Aorta (tissue), 5 donors: ENCODE results near the gene MITF. TPM values are rescaled to one million over a fixed set of nuclear protein-coding genes. Genes with fewer than 3 reads are reported as not detected.

ENCODE experiments used
- ATAC-seq: fragments of 200-7000 bp; cut with Tn5 transposase; one replicate; pipeline ENCODE4 v1.9.1; 2022; ENCODE audit warnings: moderate library complexity; ENCODE audit not compliant: low FRiP score
- DNase-seq, 2 donors: peaks; one replicate each; pipeline ENCODE4 v3.0.0-alpha.2; 2020
- H3K27ac ChIP-seq, 2 donors: one replicate each; pipeline ENCODE4 v1.5.1; 2013; ENCODE audit warnings: low read length in 2 of 2, mild to moderate bottlenecking in 2 of 2, moderate library complexity in 2 of 2, control low read depth in 1 of 2, inconsistent platforms in 1 of 2, low read depth in 1 of 2
- H3K27me3 ChIP-seq, 2 donors: one replicate each; pipeline ENCODE4 v1.6.1; 2013; ENCODE audit warnings: control low read depth in 1 of 2, low read length in 1 of 2, mild to moderate bottlenecking in 1 of 2, moderate library complexity in 1 of 2; ENCODE audit not compliant: insufficient read depth in 2 of 2, control insufficient read depth in 1 of 2
- H3K36me3 ChIP-seq, 2 donors: one replicate each; pipeline ENCODE4 v1.6.1; 2013; ENCODE audit warnings: control low read depth in 1 of 2, low read length in 1 of 2, mild to moderate bottlenecking in 1 of 2; ENCODE audit not compliant: insufficient read depth in 2 of 2, control insufficient read depth in 1 of 2
- H3K4me1 ChIP-seq, 2 donors: one replicate each; pipeline ENCODE4 v1.6.1; 2013; ENCODE audit warnings: low read length in 2 of 2, control low read depth in 1 of 2, mild to moderate bottlenecking in 1 of 2, moderate library complexity in 1 of 2; ENCODE audit not compliant: insufficient read depth in 2 of 2, control insufficient read depth in 1 of 2
- H3K4me3 ChIP-seq, 2 donors: one replicate each; pipeline ENCODE4 v1.5.1; 2013; ENCODE audit warnings: low read length in 2 of 2, control low read depth in 1 of 2, mild to moderate bottlenecking in 1 of 2
- H3K9me3 ChIP-seq: one replicate; pipeline ENCODE4 v1.6.1; 2013; ENCODE audit warnings: mild to moderate bottlenecking, low read length; ENCODE audit not compliant: control insufficient read depth
- WGBS, 2 donors: extraction: QIAGEN DNeasy Blood & Tissue Kit; methylation state at CpG; one replicate each; pipeline ENCODE4 v1.1.7; 2013; 5-methylcytosine and 5-hydroxymethylcytosine counted together
- intact Hi-C, 2 donors: fragments of 100-400 bp; cut with DNase I; formaldehyde crosslinking; loops; one replicate each; pipeline versions ENCODE4 v1.14.2 to v1.15.0; 2022
- polyA plus RNA-seq, 2 donors: library from polyadenylated mRNA; stranded (reverse); fragments of 200-250 nt; gene quantifications; one replicate each; pipeline ENCODE4 v1.2.3, GENCODE V29; 2013
- total RNA-seq, 2 donors: library from RNA; stranded (reverse); fragmentation: NEBNext Ultra II Directional; extraction: Animal tissue kit (Norgen Biotek cat#: 25700); gene quantifications; one replicate each; pipeline ENCODE4 v1.2.1, GENCODE V29; 2021
- donor health status: healthy with polysubstance abuse.
- donor health status: Bipolar disorder and iron deficiency.
- donor health status: DM: no; HTN: no; CAD: no.
- donor health status: DM: no; HTN: no; CAD: no.
- donor health status: DM: yes; HTN: yes; CAD: no.

The MITF gene
- total and polyA plus RNA-seq, 4 donors, result 4.1 to 30.5 (median 17.4) TPM

DNA sequence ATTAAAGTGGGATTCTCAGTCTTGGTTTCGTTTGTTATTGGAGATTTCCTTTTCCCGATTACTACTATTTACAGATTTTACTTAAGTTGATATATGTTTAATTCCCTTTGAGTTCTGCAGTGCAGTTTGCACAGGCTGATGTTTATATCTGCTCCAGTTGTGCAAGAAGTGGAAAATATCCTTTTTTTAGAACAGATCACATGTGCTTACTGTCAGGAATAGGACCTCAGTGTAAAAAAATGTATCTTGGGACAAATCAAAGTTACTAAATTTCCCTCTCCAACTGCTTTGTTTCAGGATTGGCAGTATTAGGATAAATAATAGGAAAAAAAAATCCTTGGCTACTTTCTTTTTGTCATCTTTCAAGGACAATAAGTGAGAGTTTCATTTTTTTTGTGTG, 6.9 kb downstream of the MITF start:
- DNase-seq, result no peak
- H3K4me1 ChIP-seq, result peaks cover 7 to 13% of the 10 kb centered on the region in 2 donors
- peak; percentile 86 for ATAC-seq
- intact Hi-C loops, result no loop called here
- no peak overlapping the region for H3K4me3 ChIP-seq
- H3K27me3 ChIP-seq, result no peaks in the 10 kb centered on the region
- no peaks in the 10 kb centered on the region for H3K9me3 ChIP-seq
- H3K27ac ChIP-seq, result no peak overlapping the region
- H3K36me3 ChIP-seq, result no peaks in the 10 kb centered on the region
- 54 to 55% methylated on average over 2 of the region's 2 CpGs for WGBS, 2 donors

DNA sequence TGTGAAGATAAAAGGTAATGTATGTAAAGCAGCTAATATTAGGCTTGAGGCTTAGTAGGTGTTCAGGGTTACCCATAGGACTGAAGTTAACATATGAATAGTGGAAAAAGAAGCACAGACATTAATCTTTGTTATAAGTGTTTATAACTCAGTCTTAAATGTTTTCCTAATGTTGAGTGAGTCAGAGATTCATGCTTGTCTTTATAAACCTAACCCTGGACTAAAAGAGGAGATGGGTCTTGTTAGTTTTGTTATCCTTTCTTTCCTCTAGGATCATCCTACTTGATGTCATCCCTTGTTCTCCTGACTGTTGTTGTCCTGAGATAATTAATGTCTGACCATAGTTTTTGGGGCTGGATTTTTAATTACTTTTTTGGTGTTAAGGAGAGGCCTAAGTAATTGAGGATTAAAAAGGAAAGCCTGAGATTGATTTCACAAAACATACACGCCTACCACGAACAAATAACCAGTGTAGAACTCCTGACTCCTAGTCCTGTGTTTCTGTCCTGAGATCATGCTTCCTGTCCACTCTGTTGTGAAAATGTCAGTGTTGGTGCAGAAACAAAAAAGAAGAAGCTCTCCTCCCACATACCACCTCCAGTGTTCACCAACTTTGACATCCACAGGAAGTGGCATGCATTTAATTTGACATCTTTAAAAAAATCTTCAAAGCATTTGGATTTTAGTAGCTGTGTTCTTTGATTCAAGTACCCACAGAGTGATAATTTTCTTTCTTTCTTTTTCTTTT, 8.4 kb downstream of the MITF start:
- ATAC-seq, result no peak
- H3K9me3 ChIP-seq, result no peaks in the 10 kb centered on the region
- no peak for DNase-seq
- intact Hi-C loops, result no loop called here
- 92 to 93% methylated on average over 2 of the region's 2 CpGs for WGBS, 2 donors
- peaks cover 7 to 15% of the 10 kb centered on the region in 2 donors for H3K4me1 ChIP-seq
- H3K27ac ChIP-seq, result no peak overlapping the region
- H3K27me3 ChIP-seq, result no peaks in the 10 kb centered on the region
- no peak overlapping the region for H3K4me3 ChIP-seq
- H3K36me3 ChIP-seq, result no peaks in the 10 kb centered on the region

DNA sequence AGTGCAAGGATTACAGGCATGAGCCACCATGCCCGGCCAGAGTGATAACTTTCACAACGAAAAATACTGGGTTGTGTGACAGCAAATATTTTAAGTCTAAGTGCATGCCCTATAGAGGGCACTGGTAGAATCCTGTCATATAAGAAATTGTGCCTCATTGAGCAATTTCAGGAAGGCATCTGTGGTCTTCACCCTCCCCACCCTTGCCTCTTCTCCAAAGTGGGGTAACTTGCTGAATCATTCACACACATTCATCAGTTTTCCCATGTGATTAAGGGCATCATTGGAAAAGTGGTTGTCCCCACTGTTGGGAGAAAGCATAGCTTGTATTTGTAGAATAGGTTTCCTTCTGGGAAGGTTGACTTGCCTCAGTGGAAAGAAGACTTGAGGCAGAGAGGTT, 9.2 kb downstream of the MITF start:
- Histone ChIP-seq H3K9me3 (peaks cover 1% of the 10 kb centered on the region), H3K4me3 (no peak overlapping the region), H3K4me1 (peaks cover 11 to 15% of the 10 kb centered on the region in 2 donors), H3K27ac (no peak overlapping the region), H3K36me3 (no peaks in the 10 kb centered on the region), H3K27me3 (no peaks in the 10 kb centered on the region)
- 89 to 90% methylated on average over 2 of the region's 2 CpGs for WGBS, 2 donors
- intact Hi-C loops, result no loop called here
- DNase-seq (no peak), ATAC-seq (no peak)

DNA sequence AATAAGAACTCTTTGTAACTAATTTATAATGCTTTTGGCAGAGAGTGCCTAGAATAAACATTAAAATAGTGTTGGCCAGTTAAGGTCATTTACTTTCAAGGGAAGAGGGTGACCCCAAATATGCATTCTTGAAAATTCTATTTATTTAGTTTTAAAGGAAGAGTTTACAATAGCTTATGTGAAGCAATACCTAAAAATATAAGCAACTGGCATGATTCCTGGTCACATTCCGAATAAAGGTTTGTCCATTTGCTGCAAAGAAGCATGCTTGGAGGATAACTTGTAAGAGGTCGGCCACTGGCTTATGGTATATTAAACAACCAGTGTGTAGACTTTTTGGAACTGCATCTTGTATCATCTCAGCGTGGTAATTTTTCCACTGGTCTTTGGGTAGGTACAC, 10.2 kb downstream of the MITF start:
- peaks cover 11 to 15% of the 10 kb centered on the region in 2 donors for H3K4me1 ChIP-seq
- intact Hi-C loops, result no loop called here

DNA sequence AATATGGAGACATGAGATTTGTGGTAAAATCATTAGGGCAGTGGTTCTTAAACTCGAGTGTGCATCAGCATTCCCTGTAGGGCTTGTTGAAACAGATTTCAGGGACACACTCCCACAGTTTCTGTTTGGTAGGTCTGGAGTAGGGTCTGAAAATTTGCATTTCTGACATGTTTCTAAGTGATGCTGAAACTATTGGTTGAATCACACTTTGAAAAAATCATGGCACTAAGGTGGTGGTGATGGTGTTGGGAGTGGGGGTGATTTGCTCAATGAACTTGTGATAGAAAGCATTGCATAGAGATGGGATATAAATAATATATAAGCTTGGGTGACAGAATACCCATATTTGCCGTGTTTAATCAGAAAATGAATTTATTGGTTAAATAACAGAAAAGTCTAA, 11.3 kb downstream of the MITF start:
- Histone ChIP-seq H3K9me3 (peaks cover 1% of the 10 kb centered on the region), H3K4me1 (peaks cover 10 to 15% of the 10 kb centered on the region in 2 donors), H3K27ac (no peak overlapping the region), H3K4me3 (no peak overlapping the region), H3K36me3 (no peaks in the 10 kb centered on the region), H3K27me3 (no peaks in the 10 kb centered on the region)
- intact Hi-C loops, result no loop called here
- WGBS, 2 donors, result 95 to 99% methylated on average over 2 of the region's 2 CpGs
- ATAC-seq (no peak), DNase-seq (no peak)

More for the DNA sequence above, 10.2 kb downstream of the MITF start:
- H3K27me3 ChIP-seq, result no peaks in the 10 kb centered on the region
- 45 to 46% methylated on average over 3 of the region's 3 CpGs for WGBS, 2 donors
- ATAC-seq, result no peak
- H3K36me3 ChIP-seq, result no peaks in the 10 kb centered on the region
- H3K9me3 ChIP-seq, result peaks cover 1% of the 10 kb centered on the region
- no peak overlapping the region for H3K4me3 ChIP-seq
- no peak overlapping the region for H3K27ac ChIP-seq
- DNase-seq, result no peak

DNA sequence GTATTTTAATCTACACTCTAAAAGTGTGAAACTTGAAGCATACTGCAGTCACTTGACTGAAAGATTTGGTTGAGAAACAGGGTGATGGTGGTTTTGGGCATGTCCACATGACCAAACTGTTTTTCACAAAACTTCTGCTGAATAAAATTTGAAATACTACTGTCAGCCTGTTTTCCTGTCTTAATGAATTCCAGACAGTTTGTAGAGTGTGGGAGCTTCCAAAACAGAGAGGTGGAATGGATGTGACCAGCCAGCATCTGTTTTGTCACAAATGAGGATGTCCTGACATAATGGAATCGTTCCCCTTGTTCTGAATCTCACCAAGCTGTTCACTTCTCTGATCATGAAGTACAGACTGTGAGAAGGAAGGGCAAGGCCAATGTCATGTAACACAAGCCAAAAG, 11.8 kb downstream of the MITF start:
- H3K27ac ChIP-seq, result no peak overlapping the region
- no peaks in the 10 kb centered on the region for H3K36me3 ChIP-seq
- ATAC-seq (peak; percentile 26), DNase-seq (no peak)
- peaks cover 9 to 15% of the 10 kb centered on the region in 2 donors for H3K4me1 ChIP-seq
- H3K9me3 ChIP-seq, result peaks cover 1% of the 10 kb centered on the region
- WGBS, 2 donors, result 82 to 88% methylated on average over 1 of the region's 1 CpG
- no peak overlapping the region for H3K4me3 ChIP-seq
- no peaks in the 10 kb centered on the region for H3K27me3 ChIP-seq
- intact Hi-C loops, result no loop called here

DNA sequence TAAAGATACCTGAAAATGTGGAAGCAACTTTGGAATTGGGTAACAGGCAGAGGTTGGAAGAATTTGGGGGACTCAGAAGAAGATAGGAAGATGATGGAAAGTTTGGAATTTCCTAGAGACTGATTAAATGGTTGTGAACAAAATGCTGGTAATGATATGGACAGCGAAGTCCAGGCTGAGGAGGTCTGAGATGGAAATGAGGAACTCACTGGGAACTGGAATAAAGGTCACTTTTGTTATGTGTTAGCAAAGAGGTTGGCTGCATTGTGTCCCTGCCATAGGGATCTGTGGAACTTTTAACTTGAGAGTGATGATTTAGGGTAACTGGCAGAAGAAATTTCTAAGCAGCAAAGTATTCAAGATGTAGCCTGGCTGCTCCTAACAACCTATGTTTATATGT, 13.0 kb downstream of the MITF start:
- ATAC-seq, result no peak
- no peak for DNase-seq
- WGBS, 2 donors, result 86 to 89% methylated on average over 1 of the region's 1 CpG

DNA sequence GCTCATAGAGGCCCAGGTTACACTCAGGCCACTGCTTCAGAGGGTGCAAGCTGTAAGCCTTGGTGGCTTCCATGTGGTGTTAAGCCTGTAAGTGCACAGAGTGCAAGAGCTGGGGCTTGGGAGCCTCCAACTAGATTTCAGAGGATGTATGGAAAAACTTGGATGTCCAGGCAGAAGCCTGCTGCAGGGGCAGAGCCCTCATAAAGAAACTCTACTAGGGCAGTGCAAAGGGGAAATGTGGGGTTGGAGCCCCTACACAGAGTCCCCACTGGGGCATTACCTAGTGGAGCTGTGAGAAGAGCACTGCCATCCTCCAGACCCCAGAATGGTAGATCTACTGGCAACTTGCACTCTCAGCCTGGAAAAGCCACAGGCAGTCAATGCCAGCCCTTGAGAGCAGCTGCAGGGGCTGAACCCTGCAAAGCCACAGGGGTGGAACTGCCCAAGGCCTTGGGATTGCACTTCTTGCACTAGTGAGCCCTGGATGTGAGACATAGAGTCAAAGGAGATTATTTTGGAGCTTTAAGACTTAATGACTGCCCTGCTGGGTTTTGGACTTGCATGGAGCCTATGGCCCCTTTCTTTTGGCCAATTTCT, 14.0 kb downstream of the MITF start:
- H3K27ac ChIP-seq, result peak overlapping the region in 1 of 2 donors; percentile 48

More for the DNA sequence above, 13.0 kb downstream of the MITF start:
- no peaks in the 10 kb centered on the region for H3K27me3 ChIP-seq
- intact Hi-C loops, result no loop called here
- H3K9me3 ChIP-seq, result peaks cover 1% of the 10 kb centered on the region
- peaks cover 6 to 7% of the 10 kb centered on the region in 2 donors for H3K4me1 ChIP-seq
- no peaks in the 10 kb centered on the region for H3K36me3 ChIP-seq
- no peak overlapping the region for H3K4me3 ChIP-seq
- H3K27ac ChIP-seq, result no peak overlapping the region

DNA sequence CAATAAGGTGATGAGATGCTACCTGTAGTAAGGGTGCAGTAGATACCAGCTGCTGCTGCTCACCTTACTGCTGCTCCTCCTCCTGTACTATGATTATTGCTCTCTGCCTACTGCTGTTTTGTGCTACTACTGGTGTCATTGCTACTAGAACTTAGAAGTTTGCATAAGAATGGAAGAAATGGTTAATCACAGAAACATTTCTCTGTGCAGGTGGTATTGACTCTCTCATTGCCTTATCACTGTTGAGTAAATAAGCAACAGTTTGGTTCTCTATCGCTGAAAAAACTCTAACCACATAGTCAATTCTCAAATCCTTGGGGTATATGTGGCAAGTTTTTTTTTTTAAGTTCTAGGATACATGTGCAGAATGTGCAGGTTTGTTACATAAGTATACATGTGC, 16.5 kb downstream of the MITF start:
- H3K4me1 ChIP-seq, result peaks cover 2 to 4% of the 10 kb centered on the region in 2 donors
- H3K4me3 ChIP-seq, result no peak overlapping the region
- intact Hi-C loops, result no loop called here

More for the DNA sequence above, 14.0 kb downstream of the MITF start:
- ATAC-seq (no peak), DNase-seq (no peak)
- no peak overlapping the region for H3K4me3 ChIP-seq
- peaks cover 5% of the 10 kb centered on the region in 2 donors for H3K4me1 ChIP-seq
- no peaks in the 10 kb centered on the region for H3K36me3 ChIP-seq
- H3K9me3 ChIP-seq, result peaks cover 1% of the 10 kb centered on the region
- no peaks in the 10 kb centered on the region for H3K27me3 ChIP-seq
- intact Hi-C loops, result no loop called here

More for the DNA sequence above, 16.5 kb downstream of the MITF start:
- no peaks in the 10 kb centered on the region for H3K27me3 ChIP-seq
- DNase-seq (no peak), ATAC-seq (no peak)
- peaks cover 1% of the 10 kb centered on the region for H3K9me3 ChIP-seq
- H3K27ac ChIP-seq, result no peak overlapping the region
- 90 to 93% methylated on average over 1 of the region's 1 CpG for WGBS, 2 donors
- H3K36me3 ChIP-seq, result no peaks in the 10 kb centered on the region
